ENCODE measurements around the gene RCAN1. TPM values are rescaled to one million over a fixed set of nuclear protein-coding genes. Genes with fewer than 3 reads are reported as not detected.

Gene RCAN1
- total RNA-seq, 2 experiments from 2014 or later = 6.8 to 8.9 TPM

- Histone ChIP-seq H3K27ac (ENCODE audit: low read depth, low read length, poor library complexity, severe bottlenecking) (no peak overlapping the region), H3K4me1 (ENCODE audit: insufficient read depth, low read length, poor library complexity, severe bottlenecking) (no peaks in the 10 kb centered on the region), H3K9me3 (ENCODE audit: low read length) (no peaks in the 10 kb centered on the region), H3K79me2 (ENCODE audit: insufficient read depth, low read depth, low read length) (no peaks in the 10 kb centered on the region), H4K20me1 (ENCODE audit: insufficient read depth, low read length) (no peaks in the 10 kb centered on the region), H3K9me2 (ENCODE audit: insufficient read depth, low read length) (no peaks in the 10 kb centered on the region), H3K4me3 (ENCODE audit: low read depth, low read length, poor library complexity, severe bottlenecking) (no peak overlapping the region), H3K36me3 (ENCODE audit: insufficient read depth, low read length) (no peaks in the 10 kb centered on the region), H3K4me2 (ENCODE audit: low read length) (no peak overlapping the region), H2AFZ (ENCODE audit: low read length) (no peak overlapping the region)
- BruUV-seq (replicated peaks) = no TSS peak
- CTCF ChIA-PET (ENCODE audit: unreplicated experiment) = no interaction called here
- TF ChIP-seq EZH2phosphoT487 (IDR thresholded peaks at IDR 0.05; ENCODE audit: borderline replicate concordance, low read depth, low read length) = no peak
- TF ChIP-seq CTCF (conservative IDR thresholded peaks at IDR 0.05; ENCODE audit: low read length) = no peak
- intact Hi-C loops (cut with micrococcal nuclease; ENCODE audit: unreplicated experiment) = no loop called here
- POLR2A ChIA-PET = no interaction called here
- no peak for DNase-seq (ENCODE audit: low spot score)
Observed at GRCh38 chr21:34554227-34554626, 60.7 kb downstream of the RCAN1 start.

GRCh38 chr21:34553151-34553952 is 61.6 kb downstream of the RCAN1 start:
- Histone ChIP-seq H3K4me2 (ENCODE audit: low read length) (no peak overlapping the region), H3K4me3 (ENCODE audit: low read depth, low read length, poor library complexity, severe bottlenecking) (no peak overlapping the region), H3K79me2 (ENCODE audit: insufficient read depth, low read depth, low read length) (no peaks in the 10 kb centered on the region), H4K20me1 (ENCODE audit: insufficient read depth, low read length) (no peaks in the 10 kb centered on the region), H3K27ac (ENCODE audit: low read depth, low read length, poor library complexity, severe bottlenecking) (no peak overlapping the region), H2AFZ (ENCODE audit: low read length) (no peak overlapping the region), H3K9me3 (ENCODE audit: low read length) (no peaks in the 10 kb centered on the region), H3K9me2 (ENCODE audit: insufficient read depth, low read length) (no peaks in the 10 kb centered on the region), H3K36me3 (ENCODE audit: insufficient read depth, low read length) (no peaks in the 10 kb centered on the region), H3K4me1 (ENCODE audit: insufficient read depth, low read length, poor library complexity, severe bottlenecking) (no peaks in the 10 kb centered on the region)
- POLR2A ChIA-PET = interaction anchor here (1.0 kb wide), 1 partner anchor 12 kb away, joined by 3 read pairs; no protein-coding TSS in a partner anchor
- BruUV-seq (replicated peaks) = no TSS peak
- no peak for TF ChIP-seq EZH2phosphoT487 (IDR thresholded peaks at IDR 0.05; ENCODE audit: borderline replicate concordance, low read depth, low read length)
- no peak for TF ChIP-seq CTCF (conservative IDR thresholded peaks at IDR 0.05; ENCODE audit: low read length)
- intact Hi-C loops (cut with micrococcal nuclease; ENCODE audit: unreplicated experiment) = no loop called here
- DNase-seq (ENCODE audit: low spot score) = no peak
- CTCF ChIA-PET (ENCODE audit: unreplicated experiment) = no interaction called here

All from OCI-LY7 (cell line).